ENCODE results near the gene RAD50.

DNA sequence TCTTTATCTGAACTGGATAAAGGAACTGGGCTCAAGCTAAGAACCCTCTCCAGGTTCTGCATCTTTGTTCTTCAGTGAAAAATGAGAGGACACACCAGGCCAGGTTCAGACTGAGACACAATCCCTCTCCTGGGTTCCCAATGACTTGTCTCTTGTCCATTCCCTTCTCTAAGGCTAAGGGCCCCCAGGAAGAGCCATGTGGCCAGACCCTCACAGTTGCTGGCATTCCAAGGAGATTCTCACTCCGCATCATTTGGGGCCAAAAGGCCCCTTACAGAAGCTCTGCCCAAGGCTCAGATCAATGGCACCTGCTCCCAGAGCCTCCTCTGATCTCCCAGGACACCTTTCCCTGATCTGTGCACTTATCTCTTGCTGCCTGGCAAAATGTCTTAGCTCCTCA, 122.0 kb downstream of the RAD50 start:
- no peak for TF ChIP-seq CTCF (IDR thresholded peaks at IDR 0.05)
- no peak for TF ChIP-seq POLR2A (IDR thresholded peaks at IDR 0.05)
